Neuron (in vitro differentiated cells): Measurements from ENCODE around the gene ABCC8.

Experiments used
- H2AFZ ChIP-seq: one replicate; pipeline ENCODE4 v1.6.1; 2013; ENCODE audit warnings: low read depth, mild to moderate bottlenecking, inconsistent platforms, low read length, moderate library complexity
- H3K27me3 ChIP-seq: one replicate; pipeline ENCODE4 v1.6.1; 2013; ENCODE audit warnings: low read length; ENCODE audit not compliant: insufficient read depth
- H3K36me3 ChIP-seq: one replicate; pipeline ENCODE4 v1.6.1; 2013; ENCODE audit warnings: low read length; ENCODE audit not compliant: insufficient read depth
- H3K4me1 ChIP-seq: one replicate; pipeline ENCODE4 v1.6.1; 2013; ENCODE audit warnings: low read length; ENCODE audit not compliant: insufficient read depth
- H3K4me3 ChIP-seq: 2 replicates; pipeline ENCODE4 v1.5.1; 2013; ENCODE audit warnings: mild to moderate bottlenecking, low read length, moderate library complexity
- H3K9me3 ChIP-seq: one replicate; pipeline ENCODE4 v1.6.1; 2013; ENCODE audit warnings: low read length

Gene ABCC8

GRCh38 chr11:17513853-17514252 is 37.2 kb upstream of the ABCC8 start:
- no peaks in the 10 kb centered on the region for H3K9me3 ChIP-seq

GRCh38 chr11:17512101-17512500 is 35.5 kb upstream of the ABCC8 start:
- H3K27me3 ChIP-seq: peaks cover 29% of the 10 kb centered on the region
- no peaks in the 10 kb centered on the region for H3K9me3 ChIP-seq
- H3K4me3 ChIP-seq: no peak overlapping the region
- H2AFZ ChIP-seq: no peak overlapping the region
- H3K36me3 ChIP-seq: no peaks in the 10 kb centered on the region
- H3K4me1 ChIP-seq: no peaks in the 10 kb centered on the region

More at GRCh38 chr11:17513853-17514252, 37.2 kb upstream of the ABCC8 start:
- Histone ChIP-seq H3K4me3 (no peak overlapping the region), H2AFZ (no peak overlapping the region), H3K4me1 (no peaks in the 10 kb centered on the region), H3K27me3 (peaks cover 22% of the 10 kb centered on the region), H3K36me3 (no peaks in the 10 kb centered on the region)

GRCh38 chr11:17511571-17511970 is 34.9 kb upstream of the ABCC8 start:
- no peak overlapping the region for H2AFZ ChIP-seq

GRCh38 chr11:17510507-17511206 is 34.0 kb upstream of the ABCC8 start:
- no peaks in the 10 kb centered on the region for H3K4me1 ChIP-seq
- H3K27me3 ChIP-seq: peaks cover 29% of the 10 kb centered on the region
- no peak overlapping the region for H2AFZ ChIP-seq
- H3K36me3 ChIP-seq: no peaks in the 10 kb centered on the region
- no peak overlapping the region for H3K4me3 ChIP-seq
- no peaks in the 10 kb centered on the region for H3K9me3 ChIP-seq

More at GRCh38 chr11:17511571-17511970, 34.9 kb upstream of the ABCC8 start:
- Histone ChIP-seq H3K9me3 (no peaks in the 10 kb centered on the region), H3K4me1 (no peaks in the 10 kb centered on the region), H3K36me3 (no peaks in the 10 kb centered on the region), H3K4me3 (no peak overlapping the region), H3K27me3 (peaks cover 28% of the 10 kb centered on the region)

- Histone ChIP-seq H3K9me3 (no peaks in the 10 kb centered on the region), H3K36me3 (no peaks in the 10 kb centered on the region), H3K4me3 (no peak overlapping the region), H3K4me1 (no peaks in the 10 kb centered on the region), H3K27me3 (peaks cover 28% of the 10 kb centered on the region), H2AFZ (no peak overlapping the region)
Observed at GRCh38 chr11:17508791-17509190, 32.1 kb upstream of the ABCC8 start.

GRCh38 chr11:17508306-17508705 is 31.7 kb upstream of the ABCC8 start:
- H3K4me3 ChIP-seq: no peak overlapping the region
- H3K9me3 ChIP-seq: no peaks in the 10 kb centered on the region
- no peaks in the 10 kb centered on the region for H3K36me3 ChIP-seq
- H2AFZ ChIP-seq: no peak overlapping the region
- no peaks in the 10 kb centered on the region for H3K4me1 ChIP-seq
- peaks cover 25% of the 10 kb centered on the region for H3K27me3 ChIP-seq

GRCh38 chr11:17507773-17508172 is 31.1 kb upstream of the ABCC8 start:
- H3K36me3 ChIP-seq: no peaks in the 10 kb centered on the region
- peaks cover 22% of the 10 kb centered on the region for H3K27me3 ChIP-seq
- no peaks in the 10 kb centered on the region for H3K9me3 ChIP-seq
- no peak overlapping the region for H3K4me3 ChIP-seq
- no peak overlapping the region for H2AFZ ChIP-seq
- no peaks in the 10 kb centered on the region for H3K4me1 ChIP-seq

GRCh38 chr11:17506942-17507341 is 30.3 kb upstream of the ABCC8 start:
- H3K4me3 ChIP-seq: no peak overlapping the region
- no peaks in the 10 kb centered on the region for H3K4me1 ChIP-seq
- no peak overlapping the region for H2AFZ ChIP-seq
- H3K36me3 ChIP-seq: no peaks in the 10 kb centered on the region
- peaks cover 18% of the 10 kb centered on the region for H3K27me3 ChIP-seq
- no peaks in the 10 kb centered on the region for H3K9me3 ChIP-seq

- Histone ChIP-seq H3K4me1 (no peaks in the 10 kb centered on the region), H3K36me3 (no peaks in the 10 kb centered on the region), H2AFZ (no peak overlapping the region), H3K4me3 (no peak overlapping the region), H3K9me3 (no peaks in the 10 kb centered on the region), H3K27me3 (peaks cover 16% of the 10 kb centered on the region)
Observed at GRCh38 chr11:17506314-17506713, 29.7 kb upstream of the ABCC8 start.

- no peaks in the 10 kb centered on the region for H3K9me3 ChIP-seq
- H3K4me1 ChIP-seq: no peaks in the 10 kb centered on the region
- peaks cover 16% of the 10 kb centered on the region for H3K27me3 ChIP-seq
Observed at GRCh38 chr11:17505146-17505545, 28.5 kb upstream of the ABCC8 start.

GRCh38 chr11:17504330-17505107 is 27.9 kb upstream of the ABCC8 start:
- H3K9me3 ChIP-seq: no peaks in the 10 kb centered on the region
- no peak overlapping the region for H3K4me3 ChIP-seq
- H3K4me1 ChIP-seq: no peaks in the 10 kb centered on the region
- no peak overlapping the region for H2AFZ ChIP-seq
- peaks cover 16% of the 10 kb centered on the region for H3K27me3 ChIP-seq
- no peaks in the 10 kb centered on the region for H3K36me3 ChIP-seq

More at GRCh38 chr11:17505146-17505545, 28.5 kb upstream of the ABCC8 start:
- Histone ChIP-seq H2AFZ (no peak overlapping the region), H3K4me3 (no peak overlapping the region), H3K36me3 (no peaks in the 10 kb centered on the region)

- Histone ChIP-seq H3K4me3 (no peak overlapping the region), H3K9me3 (no peaks in the 10 kb centered on the region), H3K4me1 (no peaks in the 10 kb centered on the region), H2AFZ (no peak overlapping the region), H3K36me3 (no peaks in the 10 kb centered on the region), H3K27me3 (peaks cover 6% of the 10 kb centered on the region)
Observed at GRCh38 chr11:17502630-17503029, 26.0 kb upstream of the ABCC8 start.

- no peaks in the 10 kb centered on the region for H3K9me3 ChIP-seq
- no peak overlapping the region for H3K4me3 ChIP-seq
- H3K4me1 ChIP-seq: no peaks in the 10 kb centered on the region
- H3K36me3 ChIP-seq: no peaks in the 10 kb centered on the region
- no peak overlapping the region for H2AFZ ChIP-seq
- peaks cover 12% of the 10 kb centered on the region for H3K27me3 ChIP-seq
Observed at GRCh38 chr11:17500673-17501072, 24.0 kb upstream of the ABCC8 start.
